NCI-H2081 treated with DMSO at 0.1 percent for 48 hours (cell line): ENCODE data around the gene PFDN6.

Experiments used
- DNase-seq: peaks from one replicate; lab custom pipeline; 2025; lab: John Stamatoyannopoulos, UW

Gene PFDN6

GRCh38 chr6:33295621-33296369 lies 6.4 kb downstream of the PFDN6 start:
- no peak for DNase-seq

DNA sequence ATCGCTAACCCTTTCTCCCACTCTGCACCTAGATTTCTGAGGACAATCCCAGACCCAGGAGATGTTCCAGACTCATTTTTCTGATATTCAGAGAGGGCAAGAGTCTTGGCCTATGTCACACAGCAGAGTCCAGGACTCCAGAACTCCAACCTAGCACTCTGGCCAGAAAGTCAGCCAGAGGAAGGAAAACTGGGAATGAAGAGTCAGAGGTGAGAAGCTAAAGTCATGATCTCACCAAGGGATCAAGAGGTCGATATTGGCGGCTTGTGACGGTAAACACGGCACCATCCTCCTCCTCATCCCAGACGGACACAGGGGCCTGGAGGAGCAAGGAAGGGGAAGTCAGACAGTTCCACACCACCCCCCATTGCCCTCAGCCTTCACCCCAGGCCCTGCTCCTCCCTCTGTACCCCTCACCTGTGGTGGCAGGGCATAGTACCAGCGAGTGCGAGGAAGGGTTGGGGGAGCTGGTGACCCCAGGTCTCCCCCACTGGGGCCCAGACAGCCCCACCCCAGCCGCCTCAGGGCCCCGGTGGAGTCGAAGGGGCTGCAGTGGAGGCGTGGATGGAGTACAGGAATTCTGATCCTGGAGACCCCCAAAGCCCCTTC lies 7.5 kb downstream of the PFDN6 start:
- no peak for DNase-seq

DNA sequence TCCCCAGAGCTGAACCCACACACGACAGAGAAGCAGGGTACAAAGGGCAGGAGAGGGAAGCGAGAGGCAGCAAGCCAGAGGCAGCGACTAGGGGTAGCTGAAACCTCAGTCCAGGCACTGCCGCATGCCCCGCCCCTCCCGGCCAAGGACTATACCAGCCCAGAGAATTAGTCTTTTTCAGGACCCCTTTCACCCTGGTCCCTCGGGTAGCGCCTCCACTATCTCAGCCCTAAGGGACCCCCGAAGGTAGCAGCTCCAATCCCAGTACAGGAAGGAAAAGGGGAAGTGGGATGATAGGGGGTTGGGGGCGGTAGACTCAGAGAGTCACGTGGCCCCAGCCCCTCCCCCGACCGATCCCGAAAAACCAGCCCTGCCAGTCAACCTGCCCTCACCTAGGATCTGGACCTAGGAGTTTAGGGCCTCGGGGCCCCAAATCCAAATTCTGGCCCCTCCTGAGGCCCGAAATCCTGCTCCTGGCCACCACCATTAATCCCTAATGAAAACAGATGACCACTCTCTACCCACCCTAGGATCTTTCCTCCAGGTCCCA lies 8.1 kb downstream of the PFDN6 start:
- DNase-seq: no peak

GRCh38 chr6:33297956-33298772 lies 8.8 kb downstream of the PFDN6 start:
- DNase-seq: no peak

DNA sequence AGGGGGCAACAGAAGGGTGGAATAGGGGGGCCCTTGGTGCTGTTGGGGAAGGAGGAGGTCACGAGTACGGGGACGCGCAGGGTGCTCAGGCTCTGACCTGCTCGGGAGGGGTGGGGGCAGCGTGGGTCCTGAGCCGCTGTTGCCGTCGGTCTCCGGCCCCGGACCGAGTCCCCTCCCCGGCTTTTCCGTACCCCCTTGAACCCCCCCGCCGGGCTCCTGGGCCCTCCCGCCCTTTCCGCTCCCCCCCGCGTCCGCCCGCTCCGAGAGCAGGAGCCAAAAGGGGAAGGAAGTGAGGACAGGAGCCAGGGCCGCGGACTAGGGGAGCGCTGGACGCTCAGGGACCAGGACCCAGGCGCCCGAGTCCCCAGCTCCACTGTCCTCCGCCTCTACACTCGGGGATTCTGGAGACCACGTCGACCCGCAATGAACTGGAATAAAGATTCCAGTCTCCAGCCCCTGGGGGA lies 9.4 kb downstream of the PFDN6 start, which contains the start of gene RGL2:
RGL2 (minus strand) TSS at position 170 of the 464 bp plus-strand sequence. CDS start 332 bp downstream, outside the sequence.
- DNase-seq: no peak

DNA sequence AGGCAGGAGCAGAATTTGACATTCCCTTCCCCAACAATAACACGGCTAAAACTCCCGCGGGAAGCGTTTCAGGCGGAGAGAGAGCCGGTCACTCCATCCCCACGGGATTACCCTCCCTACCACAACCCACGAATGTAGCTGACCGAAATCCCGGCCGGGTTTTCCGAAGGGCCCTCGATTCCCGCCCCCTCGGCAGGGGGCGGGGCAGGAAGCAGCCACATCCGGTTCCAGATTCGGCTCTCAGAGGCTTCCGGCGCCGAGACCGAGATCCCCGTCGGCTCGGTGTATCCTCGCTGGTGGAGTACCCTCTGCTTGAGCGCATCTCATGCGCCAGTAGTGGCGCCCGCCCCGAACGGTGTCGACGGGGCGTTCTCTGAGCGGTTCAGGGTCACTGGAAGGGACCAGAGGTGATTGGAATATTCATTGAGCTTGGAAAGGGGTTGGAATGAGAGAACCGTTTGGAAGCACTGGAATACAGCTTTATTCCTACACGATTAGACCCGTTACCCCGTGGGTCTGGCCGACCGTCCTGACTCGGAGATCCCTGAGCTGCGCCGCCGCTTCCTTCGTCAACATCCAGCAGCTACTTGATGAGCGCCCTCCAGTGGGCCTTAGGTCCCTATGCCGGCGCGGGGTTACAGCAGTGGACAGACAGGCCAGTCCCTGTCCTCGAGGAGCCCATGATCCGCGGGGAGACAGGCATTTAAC lies 10.0 kb downstream of the PFDN6 start:
- DNase-seq: peak; percentile 56

GRCh38 chr6:33301877-33302276 lies 12.5 kb downstream of the PFDN6 start:
- DNase-seq: no peak

GRCh38 chr6:33304216-33304615 lies 14.8 kb downstream of the PFDN6 start:
- no peak for DNase-seq

GRCh38 chr6:33305052-33305451 lies 15.7 kb downstream of the PFDN6 start:
- DNase-seq: no peak

- DNase-seq: no peak
These were observed 17.0 kb downstream of the PFDN6 start for GRCh38 chr6:33306356-33306755.

GRCh38 chr6:33312361-33313104 lies 23.1 kb downstream of the PFDN6 start:
- peak; percentile 29 for DNase-seq

DNA sequence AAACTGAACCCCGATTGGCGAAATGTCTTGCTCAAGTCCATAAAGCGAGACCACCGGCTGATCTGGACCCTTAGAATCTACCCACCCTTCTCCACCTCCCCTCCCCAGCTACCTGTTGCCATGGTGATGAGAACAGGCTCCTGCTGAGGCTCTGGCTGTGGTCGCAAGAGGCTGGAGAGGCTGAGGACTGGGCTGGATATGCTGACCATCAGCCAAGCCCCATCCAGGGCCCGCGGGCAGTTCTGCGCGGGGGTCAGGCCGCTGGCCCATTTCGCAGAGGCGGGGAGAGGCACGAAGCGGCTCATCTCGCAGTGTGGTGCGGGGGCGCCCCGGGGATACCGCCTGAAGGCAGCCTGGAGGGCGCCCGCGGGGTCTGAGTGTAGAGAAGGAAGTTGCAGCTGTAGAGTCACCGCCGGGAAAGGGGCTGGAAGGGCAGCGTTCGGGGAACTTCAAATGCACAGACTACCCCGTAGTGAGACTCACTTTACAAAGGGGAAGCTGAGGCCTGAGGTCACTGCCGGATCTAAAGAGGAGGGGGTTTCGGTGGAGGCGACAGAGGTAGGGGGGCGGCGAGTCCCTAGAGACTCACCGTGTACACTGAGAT lies 23.8 kb downstream of the PFDN6 start:
- no peak for DNase-seq

DNA sequence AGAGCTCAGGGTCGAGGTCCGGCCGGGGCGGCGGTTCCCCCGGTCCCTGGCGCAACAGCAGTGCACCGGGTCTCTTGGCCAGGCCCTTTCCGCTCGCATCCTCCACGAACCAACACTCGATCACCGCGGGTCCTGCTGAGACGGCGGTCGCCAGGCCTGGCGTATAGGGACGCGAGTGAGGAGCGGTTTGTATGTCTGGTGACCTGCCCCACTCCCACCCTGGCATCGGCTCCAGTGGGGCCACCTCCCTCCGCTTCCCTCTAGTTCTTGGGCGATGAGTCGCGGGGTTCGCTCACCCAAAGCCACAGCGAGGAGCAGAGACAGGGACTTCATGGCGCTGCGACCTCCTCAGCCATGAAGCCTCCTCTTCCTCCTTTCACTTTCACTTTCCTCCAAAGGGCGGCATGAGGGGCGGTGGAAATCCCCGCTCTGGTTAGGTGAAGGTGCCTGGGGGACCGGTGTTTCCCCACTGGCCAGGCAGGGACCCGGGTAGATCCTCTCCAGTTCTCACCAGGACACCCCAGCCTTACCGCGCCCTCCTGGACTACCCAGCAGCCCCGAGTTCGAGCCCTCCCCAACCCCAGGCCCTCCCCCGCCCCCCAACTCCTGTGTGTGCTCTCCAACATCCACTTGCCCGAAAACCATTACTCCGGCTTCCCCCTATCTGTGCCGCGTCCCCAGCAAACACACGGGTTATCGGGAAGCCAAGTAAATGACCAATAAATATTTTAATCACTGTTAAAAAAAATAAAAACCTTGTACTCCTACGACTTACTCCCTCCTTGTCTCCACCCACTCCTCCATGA lies 24.5 kb downstream of the PFDN6 start, which contains the start of gene TAPBP:
TAPBP (minus strand) TSS at position 370 of the 806 bp plus-strand sequence; CDS start at position 333, 37 bp downstream.
- no peak for DNase-seq

DNA sequence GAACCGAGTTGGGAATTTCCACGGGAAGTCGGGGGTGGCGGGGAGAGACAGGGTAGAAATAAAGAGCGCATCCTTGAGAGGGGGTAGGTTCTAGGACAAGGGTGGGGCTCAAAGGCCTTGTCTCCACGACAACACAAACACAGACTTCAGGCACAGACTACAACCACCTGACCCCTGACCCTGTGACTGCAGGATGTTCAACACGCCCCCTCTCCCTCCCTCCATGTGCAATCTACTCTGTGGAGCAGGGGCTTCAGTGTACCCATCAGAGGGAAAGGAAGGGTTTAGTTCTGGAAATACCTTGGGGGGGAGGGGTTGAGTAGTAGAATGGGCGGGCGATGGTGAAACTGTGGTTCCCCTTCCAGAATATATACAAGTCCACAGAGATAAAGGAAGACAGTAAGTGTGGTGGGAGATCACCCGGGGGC lies 25.1 kb downstream of the PFDN6 start:
- no peak for DNase-seq

GRCh38 chr6:33314943-33315792 lies 25.8 kb downstream of the PFDN6 start:
- no peak for DNase-seq

DNA sequence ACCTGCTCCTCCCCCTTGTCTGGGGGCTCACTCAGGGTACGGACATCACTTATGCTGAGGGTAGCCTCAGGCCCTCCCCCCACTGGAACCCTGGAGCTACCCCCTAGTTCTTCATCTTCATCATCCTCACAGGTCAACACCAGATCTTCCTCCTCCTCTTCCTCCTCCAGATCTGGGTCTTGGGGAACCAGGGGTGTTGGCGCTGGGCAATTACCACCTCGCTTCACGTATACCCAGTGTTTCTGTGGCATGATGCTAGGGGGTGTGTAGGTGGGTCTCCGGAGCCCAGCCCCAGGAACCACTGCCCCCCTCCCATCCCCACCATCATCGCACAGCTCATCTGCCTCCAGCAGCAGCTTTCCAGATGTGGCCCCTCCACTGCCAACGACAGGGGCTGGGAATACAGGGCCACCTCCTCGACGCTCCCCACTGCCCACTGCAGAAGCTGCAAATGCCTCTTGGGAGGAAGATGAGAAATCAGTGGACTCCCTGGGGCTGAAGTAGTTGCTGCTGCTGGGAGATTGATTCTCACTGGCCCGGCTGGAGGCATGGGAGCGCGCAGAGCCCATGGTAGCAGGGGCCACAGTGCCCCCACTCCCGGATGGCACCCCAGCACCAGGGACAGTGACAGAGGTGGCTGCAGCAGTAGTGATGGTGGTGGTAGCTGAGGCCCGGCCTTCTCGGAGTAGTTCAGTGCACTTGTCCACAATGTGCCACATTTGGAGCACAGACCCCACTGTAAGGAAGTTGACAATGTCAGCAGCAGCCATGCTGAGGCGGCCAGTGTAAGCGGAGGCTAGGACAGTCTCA lies 26.6 kb downstream of the PFDN6 start:
- DNase-seq: no peak

- no peak for DNase-seq
These were observed 27.4 kb downstream of the PFDN6 start for GRCh38 chr6:33316603-33317418.
